Prostate gland (tissue), 2 donors: ENCODE data around the gene E2F3. TPM values are rescaled to one million over a fixed set of nuclear protein-coding genes. Genes with fewer than 3 reads are reported as not detected.

ENCODE experiments used
- DNase-seq: peaks from one replicate; pipeline ENCODE4 v3.0.0-alpha.2; 2019; ENCODE audit warnings: low spot score
- H3K27ac ChIP-seq, 2 donors: fragments of 200-600 bp; sonication (generic); 2 replicates each; pipeline ENCODE4 v1.5.1; 2017 to 2019
- H3K27me3 ChIP-seq: fragments of 200-600 bp; sonication (generic); replicated peaks from 2 replicates; pipeline ENCODE4 v1.5.1; 2019; ENCODE audit not compliant: insufficient read depth
- H3K36me3 ChIP-seq, 2 donors: fragments of 200-600 bp; sonication (generic); 1 replicate in 1 of 2; 2 replicates in 1 of 2; pipeline versions ENCODE4 v1.5.1 to v1.8.1; 2017 to 2019
- H3K4me1 ChIP-seq: fragments of 200-600 bp; sonication (generic); replicated peaks from 2 replicates; pipeline ENCODE4 v1.5.1; 2019
- H3K4me3 ChIP-seq, 2 donors: fragments of 200-600 bp; sonication (generic); 2 replicates each; pipeline ENCODE4 v1.5.1; 2017 to 2019
- H3K9me3 ChIP-seq: fragments of 200-600 bp; sonication (generic); 2 replicates; pipeline ENCODE4 v1.5.1; 2017
- POLR2A ChIP-seq: fragments of 450-650 bp; IDR thresholded peaks from one replicate; pipeline ENCODE4 v1.6.1; 2016; ENCODE audit warnings: antibody characterized with exemption, mild to moderate bottlenecking
- POLR2AphosphoS5 ChIP-seq: sonication (generic); formaldehyde crosslinking; IDR thresholded peaks from one replicate; pipeline ENCODE4 v1.6.1; 2017; ENCODE audit warnings: antibody characterized with exemption
- WGBS: methylation state at CpG from one replicate; pipeline ENCODE4 v1.1.5; 2018; 5-methylcytosine and 5-hydroxymethylcytosine counted together
- intact Hi-C: fragments of 100-400 bp; cut with DNase I; formaldehyde crosslinking; loops from one replicate; pipeline ENCODE4 v1.14.2; 2022
- total RNA-seq, 2 donors: library from RNA; depleted of rRNA; stranded (reverse); fragments of >200 nt; gene quantifications; one replicate each; pipeline ENCODE4 v1.1.0, GENCODE V29; 2016
- TF ChIP-seq, protein P1 (sequence below), 4 experiments: fragments of 200-600 bp in 2 of 4; fragments of 450-650 bp in 2 of 4; sonication (generic) in 2 of 4; IDR thresholded peaks; 1 replicate in 3 of 4; 2 replicates in 1 of 4; pipeline ENCODE4 v1.5.1; 2016 to 2019; ENCODE audit warnings: antibody characterized with exemption in 4 of 4, mild to moderate bottlenecking in 2 of 4, moderate library complexity in 2 of 4

Gene E2F3
- total RNA-seq, 2 donors from 2014 or later: 3.7 to 5.5 TPM

DNA sequence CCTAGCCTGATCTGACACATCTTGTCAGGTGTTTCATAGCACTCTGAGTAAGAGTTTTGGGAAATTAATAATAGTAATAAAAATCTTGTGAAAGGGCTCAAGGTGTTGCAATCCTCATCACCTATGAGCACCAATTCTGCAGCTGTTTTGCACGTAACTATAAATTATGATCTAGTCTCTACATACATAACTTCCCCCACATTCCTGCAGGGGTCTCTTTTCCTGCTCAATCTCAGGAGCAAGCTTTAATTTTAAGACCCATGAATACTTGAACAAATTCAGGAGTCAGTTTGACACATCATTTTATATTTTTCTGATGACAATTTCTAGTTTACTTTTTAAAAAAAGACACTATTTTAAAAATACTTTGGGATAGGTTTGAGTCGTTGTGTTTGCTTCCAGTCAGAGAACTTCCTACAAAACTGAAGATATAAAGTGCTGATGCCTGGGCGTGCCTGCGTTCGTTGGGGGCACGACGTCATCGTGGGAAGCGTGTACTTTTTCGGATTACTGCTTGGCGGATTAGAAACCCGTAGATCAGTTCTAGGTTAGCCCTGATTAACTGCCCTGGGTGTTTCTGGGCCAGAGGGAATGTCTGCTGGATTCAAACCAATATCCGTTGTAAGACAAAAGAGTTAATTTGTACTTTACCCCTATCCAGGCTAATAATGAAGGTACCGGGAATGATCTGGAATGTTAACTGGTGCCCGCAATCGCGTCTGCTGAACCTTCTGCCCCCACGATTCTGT, 1.0 kb upstream of the E2F3 start:
- Histone ChIP-seq H3K36me3 (no peaks in the 10 kb centered on the region), H3K9me3 (no peaks in the 10 kb centered on the region), H3K27me3 (no peaks in the 10 kb centered on the region), H3K4me3 (peak overlapping the region; percentile 41 to 42), H3K4me1 (no peaks in the 10 kb centered on the region), H3K27ac (peak overlapping the region; percentile 62 to 68)
- 1% methylated on average over 18 of the region's 18 CpGs for WGBS
- intact Hi-C loops: loop anchor here (5.0 to 10.0 kb wide), 3 partner anchors 108 to 286 kb away; no protein-coding TSS in a partner anchor
- DNase-seq: no peak
- TF ChIP-seq, protein P1, sequence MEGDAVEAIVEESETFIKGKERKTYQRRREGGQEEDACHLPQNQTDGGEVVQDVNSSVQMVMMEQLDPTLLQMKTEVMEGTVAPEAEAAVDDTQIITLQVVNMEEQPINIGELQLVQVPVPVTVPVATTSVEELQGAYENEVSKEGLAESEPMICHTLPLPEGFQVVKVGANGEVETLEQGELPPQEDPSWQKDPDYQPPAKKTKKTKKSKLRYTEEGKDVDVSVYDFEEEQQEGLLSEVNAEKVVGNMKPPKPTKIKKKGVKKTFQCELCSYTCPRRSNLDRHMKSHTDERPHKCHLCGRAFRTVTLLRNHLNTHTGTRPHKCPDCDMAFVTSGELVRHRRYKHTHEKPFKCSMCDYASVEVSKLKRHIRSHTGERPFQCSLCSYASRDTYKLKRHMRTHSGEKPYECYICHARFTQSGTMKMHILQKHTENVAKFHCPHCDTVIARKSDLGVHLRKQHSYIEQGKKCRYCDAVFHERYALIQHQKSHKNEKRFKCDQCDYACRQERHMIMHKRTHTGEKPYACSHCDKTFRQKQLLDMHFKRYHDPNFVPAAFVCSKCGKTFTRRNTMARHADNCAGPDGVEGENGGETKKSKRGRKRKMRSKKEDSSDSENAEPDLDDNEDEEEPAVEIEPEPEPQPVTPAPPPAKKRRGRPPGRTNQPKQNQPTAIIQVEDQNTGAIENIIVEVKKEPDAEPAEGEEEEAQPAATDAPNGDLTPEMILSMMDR (IDR thresholded peaks at IDR 0.05): peak in 2 of 4 experiments; percentile 8 to 18
- TF ChIP-seq POLR2AphosphoS5: no peak

DNA sequence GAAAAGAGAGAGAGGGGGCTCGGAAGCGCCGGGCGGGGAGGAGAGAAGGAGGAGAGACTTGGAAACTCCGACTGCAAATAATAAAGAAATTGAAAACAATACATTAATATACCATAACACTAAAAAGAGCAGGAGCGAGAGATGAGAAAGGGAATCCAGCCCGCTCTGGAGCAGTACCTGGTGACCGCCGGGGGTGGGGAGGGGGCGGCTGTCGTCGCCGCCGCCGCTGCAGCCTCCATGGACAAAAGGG, 338 bp downstream of the E2F3 start:
- TF ChIP-seq, protein P1 (IDR thresholded peaks at IDR 0.05): no peak
- TF ChIP-seq POLR2A (no peak), POLR2AphosphoS5 (no peak)
- intact Hi-C loops: loop anchor here (5.0 to 10.0 kb wide), 3 partner anchors 110 to 287 kb away; no protein-coding TSS in a partner anchor
- Histone ChIP-seq H3K4me1 (no peaks in the 10 kb centered on the region), H3K27ac (peak overlapping the region; percentile 82 to 86), H3K9me3 (no peaks in the 10 kb centered on the region), H3K36me3 (no peaks in the 10 kb centered on the region), H3K4me3 (peak overlapping the region; percentile 68), H3K27me3 (no peaks in the 10 kb centered on the region)
- DNase-seq: no peak
- WGBS: under 1% methylated on average over 15 of the region's 15 CpGs

DNA sequence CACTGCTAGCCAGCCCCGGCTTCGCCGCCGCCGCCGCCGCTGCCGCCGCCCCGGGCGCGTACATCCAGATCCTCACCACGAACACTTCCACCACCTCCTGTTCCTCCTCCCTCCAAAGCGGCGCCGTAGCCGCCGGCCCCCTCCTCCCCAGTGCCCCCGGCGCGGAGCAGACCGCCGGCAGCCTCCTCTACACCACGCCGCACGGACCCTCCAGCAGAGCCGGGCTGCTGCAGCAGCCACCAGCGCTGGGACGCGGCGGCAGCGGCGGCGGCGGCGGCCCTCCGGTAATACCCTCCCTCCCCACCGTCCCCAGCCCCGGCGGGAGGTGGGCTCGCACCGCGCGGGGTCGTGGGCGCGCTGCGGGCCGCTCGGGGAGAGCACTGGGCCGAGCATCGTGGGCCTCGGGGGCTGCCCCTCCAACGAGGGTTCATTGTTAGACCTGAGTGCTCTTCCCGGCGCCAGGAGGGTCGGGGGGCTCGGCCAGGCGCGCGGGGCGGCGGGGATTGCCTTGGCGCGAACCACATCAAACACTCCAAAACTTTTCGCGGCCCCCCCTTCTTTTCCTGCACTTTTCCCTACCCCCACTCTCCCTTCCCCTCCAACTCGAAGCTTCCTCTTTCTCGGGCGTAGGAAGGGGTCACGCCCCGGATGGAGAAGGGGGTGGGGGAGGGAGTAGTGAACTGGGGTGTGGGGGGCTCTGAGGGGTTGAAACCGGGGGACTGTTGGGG, 827 bp downstream of the E2F3 start:
- intact Hi-C loops: loop anchor here (5.0 to 10.0 kb wide), 3 partner anchors 110 to 288 kb away; no protein-coding TSS in a partner anchor
- TF ChIP-seq POLR2AphosphoS5 (peak; percentile 8), POLR2A (no peak)
- TF ChIP-seq, protein P1 (IDR thresholded peaks at IDR 0.05): no peak
- Histone ChIP-seq H3K4me3 (peak overlapping the region; percentile 68), H3K27ac (peak overlapping the region; percentile 82 to 86), H3K9me3 (no peaks in the 10 kb centered on the region), H3K27me3 (no peaks in the 10 kb centered on the region), H3K4me1 (no peaks in the 10 kb centered on the region), H3K36me3 (no peaks in the 10 kb centered on the region)
- under 1% methylated on average over 70 of the region's 73 CpGs for WGBS
- DNase-seq: peak; percentile 14

DNA sequence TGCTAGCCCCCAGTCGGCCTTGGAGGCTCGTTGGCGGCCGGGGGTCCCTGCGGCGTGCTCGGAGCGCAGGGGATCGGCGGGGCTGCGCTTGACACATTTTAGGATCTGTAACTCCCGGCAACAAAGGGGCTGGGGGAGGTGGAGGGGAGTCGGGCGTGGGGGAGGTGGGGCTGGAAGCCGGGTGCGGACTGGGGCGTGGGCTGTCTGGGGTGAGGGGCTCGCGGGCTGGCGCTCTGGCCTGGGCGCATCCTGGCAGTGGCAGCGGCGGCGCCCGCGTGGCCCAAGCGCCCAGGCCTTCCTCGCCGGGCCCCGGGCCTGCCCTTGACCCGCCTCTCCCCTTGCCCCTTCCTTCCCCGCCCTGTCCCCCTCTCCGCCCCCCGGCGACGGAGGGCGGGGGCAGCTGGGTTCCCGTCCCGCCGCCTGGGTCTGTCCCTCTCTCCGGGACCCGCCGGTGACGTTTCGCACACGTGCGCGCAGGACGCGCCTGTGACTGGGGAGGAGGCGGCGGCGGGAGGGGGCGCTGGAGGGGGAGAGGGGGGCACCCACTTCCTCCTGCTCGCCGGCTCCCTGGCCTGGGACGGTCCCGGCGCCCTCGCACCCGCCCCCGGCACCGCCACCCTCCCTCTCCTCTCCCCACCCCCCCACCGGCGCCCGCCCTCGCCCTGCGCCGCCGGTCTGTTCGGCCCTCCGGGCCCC, 1.5 kb downstream of the E2F3 start:
- DNase-seq: peak; percentile 82
- WGBS: under 1% methylated on average over 38 of the region's 72 CpGs
- Histone ChIP-seq H3K9me3 (no peaks in the 10 kb centered on the region), H3K27me3 (no peaks in the 10 kb centered on the region), H3K4me3 (peak overlapping the region; percentile 68), H3K36me3 (no peaks in the 10 kb centered on the region), H3K4me1 (no peaks in the 10 kb centered on the region), H3K27ac (peak overlapping the region; percentile 82 to 86)
- intact Hi-C loops: loop anchor here (5.0 to 10.0 kb wide), 3 partner anchors 111 to 288 kb away; no protein-coding TSS in a partner anchor
- TF ChIP-seq, protein P1 (IDR thresholded peaks at IDR 0.05): no peak
- peak; percentile 45 for TF ChIP-seq POLR2A
- peak; percentile 67 for TF ChIP-seq POLR2AphosphoS5
